ENCODE results near the gene TANGO6.

DNA sequence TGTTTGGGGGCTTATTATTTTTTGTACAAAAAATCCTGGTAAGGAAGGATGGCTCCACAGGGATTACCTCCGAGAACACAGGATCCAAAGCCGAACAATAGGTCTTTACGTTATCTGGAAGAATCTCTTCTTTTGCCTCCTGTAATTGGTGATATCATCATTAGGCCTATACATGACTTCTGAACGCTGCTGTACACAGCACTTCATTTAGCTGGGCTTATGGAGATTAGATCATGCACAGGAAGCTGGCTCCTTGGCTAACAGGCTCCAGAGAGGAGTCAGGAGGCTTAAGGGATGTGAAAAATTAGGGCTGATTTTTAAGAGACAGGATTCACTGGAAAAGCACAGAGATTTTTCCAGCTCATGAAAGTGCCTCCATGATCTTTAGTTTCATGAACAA lies 54.7 kb downstream of the TANGO6 start:
- TF ChIP-seq, protein P1, sequence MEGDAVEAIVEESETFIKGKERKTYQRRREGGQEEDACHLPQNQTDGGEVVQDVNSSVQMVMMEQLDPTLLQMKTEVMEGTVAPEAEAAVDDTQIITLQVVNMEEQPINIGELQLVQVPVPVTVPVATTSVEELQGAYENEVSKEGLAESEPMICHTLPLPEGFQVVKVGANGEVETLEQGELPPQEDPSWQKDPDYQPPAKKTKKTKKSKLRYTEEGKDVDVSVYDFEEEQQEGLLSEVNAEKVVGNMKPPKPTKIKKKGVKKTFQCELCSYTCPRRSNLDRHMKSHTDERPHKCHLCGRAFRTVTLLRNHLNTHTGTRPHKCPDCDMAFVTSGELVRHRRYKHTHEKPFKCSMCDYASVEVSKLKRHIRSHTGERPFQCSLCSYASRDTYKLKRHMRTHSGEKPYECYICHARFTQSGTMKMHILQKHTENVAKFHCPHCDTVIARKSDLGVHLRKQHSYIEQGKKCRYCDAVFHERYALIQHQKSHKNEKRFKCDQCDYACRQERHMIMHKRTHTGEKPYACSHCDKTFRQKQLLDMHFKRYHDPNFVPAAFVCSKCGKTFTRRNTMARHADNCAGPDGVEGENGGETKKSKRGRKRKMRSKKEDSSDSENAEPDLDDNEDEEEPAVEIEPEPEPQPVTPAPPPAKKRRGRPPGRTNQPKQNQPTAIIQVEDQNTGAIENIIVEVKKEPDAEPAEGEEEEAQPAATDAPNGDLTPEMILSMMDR (IDR thresholded peaks at IDR 0.05): no peak
- TF ChIP-seq POLR2A (IDR thresholded peaks at IDR 0.05): no peak

Data from adrenal gland (tissue), 5 donors.